Tracheal epithelial cell (primary cell): ENCODE results near the gene SNX18. TPM values are rescaled to one million over a fixed set of nuclear protein-coding genes. Genes with fewer than 3 reads are reported as not detected.

Experiments used
- total RNA-seq: library from RNA; depleted of rRNA; stranded (reverse); fragments of >200 nt; gene quantifications from 2 replicates; pipeline ENCODE4 v1.2.1, GENCODE V29; 2014

Gene SNX18
- total RNA-seq, result 47.5 and 49.9 TPM in 2 replicates

DNA sequence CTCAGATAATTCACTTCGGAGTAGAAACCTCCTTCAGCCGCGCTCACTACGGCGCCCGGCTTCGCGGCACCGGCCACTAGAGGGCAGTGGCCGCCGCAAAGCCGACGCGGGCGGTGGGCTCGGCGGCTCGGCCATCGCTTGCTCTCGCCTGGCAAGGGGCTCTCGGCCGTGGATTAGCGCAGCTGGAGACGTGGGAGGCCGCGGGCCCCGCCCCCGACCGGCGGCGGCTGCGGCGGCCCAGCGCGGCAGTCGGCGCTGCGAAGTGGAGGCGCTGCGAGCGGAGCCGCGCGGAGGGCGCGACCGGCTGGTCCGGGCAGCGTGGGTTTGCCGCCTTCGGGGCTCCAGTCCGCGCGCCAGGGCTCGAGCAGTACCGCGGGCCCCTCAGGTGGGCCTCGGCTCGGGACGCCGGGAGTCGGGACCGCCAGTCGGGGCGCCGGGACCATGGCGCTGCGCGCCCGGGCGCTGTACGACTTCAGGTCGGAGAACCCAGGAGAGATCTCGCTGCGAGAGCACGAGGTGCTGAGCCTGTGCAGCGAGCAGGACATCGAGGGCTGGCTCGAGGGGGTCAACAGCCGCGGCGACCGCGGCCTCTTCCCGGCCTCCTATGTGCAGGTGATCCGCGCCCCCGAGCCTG, at the start of gene SNX18:
Gene SNX18, plus strand, starts transcription at position 248 of the 634 bp plus-strand sequence. Its CDS starts 194 bp downstream, at position 442.

Other genes starting within 250 kb of the SNX18 start
- 14.2 and 17.9 TPM in 2 replicates for gene ARL15, start 207.2 kb upstream of the SNX18 start, total RNA-seq
- not detected in 2 replicates for gene HSPB3, start 62.1 kb upstream of the SNX18 start, total RNA-seq